Activated T-cell treated with anti-CD3 and anti-CD28 coated beads, Interleukin-2, amount 50 U/mL, for 24 hours (primary cell): ENCODE data around the gene RAP1GDS1.
"Not testable (repeated sequence)": the region's sequence is repeated elsewhere in the genome, so short reads cannot be mapped to it uniquely, and the experiment has no call there.

Source experiments
- DNase-seq: peaks from one replicate; pipeline ENCODE4 v3.0.0-alpha.2; 2020
- H3K27ac Mint-ChIP-seq: 2 replicates; pipeline ENCODE4 v1.8.0; 2020; ENCODE audit warnings: mild to moderate bottlenecking, mixed read lengths
- H3K27me3 Mint-ChIP-seq: 2 replicates; pipeline ENCODE4 v1.8.0; 2020; ENCODE audit warnings: mixed read lengths
- H3K36me3 Mint-ChIP-seq: 2 replicates; pipeline ENCODE4 v1.8.0; 2020; ENCODE audit warnings: low read depth, mixed read lengths
- H3K4me1 Mint-ChIP-seq: 2 replicates; pipeline ENCODE4 v1.8.0; 2020; ENCODE audit warnings: low read depth, mixed read lengths
- H3K4me3 Mint-ChIP-seq: 2 replicates; pipeline ENCODE4 v1.8.0; 2020; ENCODE audit warnings: mild to moderate bottlenecking, moderate library complexity, mixed read lengths
- H3K9me3 Mint-ChIP-seq: 2 replicates; pipeline ENCODE4 v1.8.0; 2020; ENCODE audit warnings: mixed read lengths

Gene RAP1GDS1

DNA sequence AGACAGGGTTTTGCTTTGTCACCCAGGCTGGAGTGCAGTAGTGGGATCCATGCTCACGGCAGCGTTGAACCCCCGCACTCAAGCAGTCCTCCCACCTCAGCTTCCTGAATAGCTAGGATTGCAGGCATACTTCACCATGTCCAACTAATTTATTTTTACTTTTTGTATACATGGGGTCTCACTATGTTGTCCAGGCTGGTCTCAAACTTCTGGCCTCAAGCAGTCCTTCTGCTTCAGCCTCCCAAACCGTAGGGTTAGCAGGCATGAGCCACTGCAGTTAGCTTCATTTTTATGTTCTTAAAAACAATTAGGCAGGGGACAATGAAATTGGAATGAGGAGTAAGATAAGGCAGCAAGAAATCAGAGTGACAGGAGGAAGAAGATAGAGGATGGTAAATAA lies 50.5 kb downstream of the RAP1GDS1 start:
- Mint-ChIP-seq H3K4me1 (peaks cover 5% of the 10 kb centered on the region), H3K9me3 (no peaks in the 10 kb centered on the region), H3K36me3 (peaks cover 26% of the 10 kb centered on the region), H3K27ac (no peak overlapping the region), H3K27me3 (no peaks in the 10 kb centered on the region), H3K4me3 (no peak overlapping the region)
- no peak for DNase-seq

DNA sequence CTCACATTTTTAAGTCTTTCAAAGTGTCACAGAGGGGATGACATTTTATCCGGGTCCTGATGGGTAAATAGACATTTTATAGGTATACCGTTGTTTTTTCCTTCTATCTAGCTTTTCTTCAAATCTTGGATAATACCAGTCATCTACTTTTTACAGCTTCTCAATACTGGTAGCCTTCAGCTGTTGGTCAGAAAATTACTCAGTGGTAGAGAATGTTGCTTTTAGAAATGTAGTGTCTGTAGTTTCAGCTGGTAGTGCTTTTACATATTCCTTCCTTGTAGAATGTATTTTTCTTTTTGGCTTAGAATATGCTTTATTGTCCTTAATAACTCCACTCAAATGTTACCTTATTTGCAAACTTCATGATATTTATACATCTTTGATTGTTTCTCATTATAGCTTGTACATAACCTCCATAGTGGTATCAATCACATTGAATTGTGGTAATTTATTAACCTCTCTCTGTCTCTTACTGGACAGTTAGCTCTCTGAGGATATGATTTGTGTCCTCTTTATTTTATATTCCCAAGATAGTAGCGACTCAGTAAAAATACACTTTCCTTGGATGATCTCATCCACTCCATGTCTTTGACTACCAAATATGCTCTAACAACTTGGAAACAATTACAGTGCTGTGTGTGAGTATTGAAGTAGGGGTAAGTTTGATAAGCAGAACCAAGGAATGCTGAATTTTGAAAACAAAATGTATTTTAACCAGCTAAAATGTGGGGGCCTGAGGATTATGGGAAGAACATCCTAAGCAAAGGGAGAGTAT lies 53.8 kb downstream of the RAP1GDS1 start:
- Mint-ChIP-seq H3K4me1 (peaks cover 12% of the 10 kb centered on the region), H3K27me3 (no peaks in the 10 kb centered on the region), H3K4me3 (no peak overlapping the region), H3K36me3 (peaks cover 45% of the 10 kb centered on the region), H3K27ac (no peak overlapping the region), H3K9me3 (peaks cover 11% of the 10 kb centered on the region)
- DNase-seq: no peak

DNA sequence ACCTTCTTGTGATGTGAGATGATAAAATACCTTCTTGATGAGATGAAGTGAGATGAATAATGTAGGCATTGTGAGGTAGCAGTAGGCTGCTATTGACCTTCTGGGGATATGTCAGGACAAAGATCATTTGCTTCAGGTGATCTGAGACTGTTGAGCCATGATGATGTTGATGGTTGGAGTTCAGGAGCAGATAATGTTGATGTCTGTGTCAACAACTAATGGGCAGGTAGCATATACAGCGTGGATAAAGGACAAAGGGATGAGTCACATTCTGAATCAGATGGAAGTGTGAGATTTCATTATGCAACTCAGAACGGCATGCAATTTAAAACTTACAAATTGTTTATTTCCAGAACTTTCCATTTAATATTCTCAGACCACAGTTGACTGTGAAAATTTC lies 57.3 kb downstream of the RAP1GDS1 start:
- no peak for DNase-seq
- no peak overlapping the region for H3K27ac Mint-ChIP-seq
- peaks cover 7% of the 10 kb centered on the region for H3K4me1 Mint-ChIP-seq
- H3K36me3 Mint-ChIP-seq: peaks cover 32% of the 10 kb centered on the region
- no peak overlapping the region for H3K4me3 Mint-ChIP-seq
- H3K9me3 Mint-ChIP-seq: peaks cover 14% of the 10 kb centered on the region
- no peaks in the 10 kb centered on the region for H3K27me3 Mint-ChIP-seq

DNA sequence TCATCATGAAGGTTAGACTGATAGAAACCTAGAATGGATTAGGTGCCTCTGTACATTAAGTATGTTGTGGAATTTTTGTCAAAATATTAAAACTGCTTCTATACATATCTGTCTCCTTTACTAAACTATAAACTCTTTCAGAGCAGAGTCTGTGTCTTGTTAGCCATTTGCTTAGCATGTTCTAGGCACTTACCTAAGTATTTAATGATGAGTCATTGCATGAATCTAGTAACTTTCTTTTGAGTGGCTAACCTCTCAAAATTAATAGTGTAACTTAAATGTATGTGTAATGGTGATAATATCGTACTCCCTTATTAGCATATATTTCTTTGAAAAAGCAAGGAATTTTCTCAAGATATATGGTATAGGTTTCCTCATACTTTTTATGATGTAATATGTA lies 57.8 kb downstream of the RAP1GDS1 start:
- DNase-seq: no peak
- H3K27me3 Mint-ChIP-seq: no peaks in the 10 kb centered on the region
- peaks cover 7% of the 10 kb centered on the region for H3K4me1 Mint-ChIP-seq

DNA sequence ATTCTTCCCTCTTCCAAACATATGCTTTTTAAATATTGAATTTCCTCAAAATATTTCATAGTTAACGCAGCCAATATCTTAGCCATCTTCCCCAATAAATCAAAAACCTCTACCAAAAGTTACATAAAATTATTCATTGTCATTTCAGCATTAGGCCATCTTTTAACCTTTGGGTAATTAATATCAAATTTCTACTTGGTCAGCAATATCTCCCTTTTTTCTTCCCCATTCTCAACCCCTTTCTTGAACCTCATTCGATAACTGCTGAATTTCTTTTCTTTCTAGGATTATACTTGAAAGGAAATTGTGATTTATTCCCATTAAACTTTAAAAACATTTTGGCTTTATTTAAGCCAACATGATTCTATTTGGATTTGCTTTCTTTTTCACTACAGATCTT lies 65.0 kb downstream of the RAP1GDS1 start:
- Mint-ChIP-seq H3K9me3 (peaks cover 20% of the 10 kb centered on the region), H3K4me3 (no peak overlapping the region), H3K27me3 (no peaks in the 10 kb centered on the region), H3K27ac (no peak overlapping the region), H3K4me1 (no peaks in the 10 kb centered on the region), H3K36me3 (peaks cover 41% of the 10 kb centered on the region)
- no peak for DNase-seq

More for the DNA sequence above, 57.8 kb downstream of the RAP1GDS1 start:
- no peak overlapping the region for H3K4me3 Mint-ChIP-seq
- no peak overlapping the region for H3K27ac Mint-ChIP-seq
- peaks cover 14% of the 10 kb centered on the region for H3K9me3 Mint-ChIP-seq
- H3K36me3 Mint-ChIP-seq: peaks cover 28% of the 10 kb centered on the region

DNA sequence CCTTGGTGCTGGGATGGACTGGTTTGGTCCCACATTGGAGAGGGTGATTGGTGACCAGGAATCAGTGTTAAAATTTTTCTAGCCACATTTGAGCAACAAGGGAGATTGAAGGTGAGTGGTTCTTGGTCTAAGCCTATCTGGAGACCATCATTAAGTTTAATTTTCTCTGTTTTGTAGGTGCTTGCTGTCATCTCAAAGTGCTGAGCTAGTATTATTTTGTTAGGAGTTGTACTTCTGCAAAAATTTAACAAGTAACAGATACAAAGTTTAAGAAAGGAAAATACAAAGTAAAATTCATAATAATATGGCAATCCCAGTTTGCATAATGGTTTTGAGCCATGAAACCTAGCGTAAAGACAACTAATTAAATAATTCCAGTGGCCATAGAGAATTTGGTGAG lies 66.5 kb downstream of the RAP1GDS1 start:
- Mint-ChIP-seq H3K9me3 (peaks cover 29% of the 10 kb centered on the region), H3K27ac (no peak overlapping the region), H3K4me3 (no peak overlapping the region)

DNA sequence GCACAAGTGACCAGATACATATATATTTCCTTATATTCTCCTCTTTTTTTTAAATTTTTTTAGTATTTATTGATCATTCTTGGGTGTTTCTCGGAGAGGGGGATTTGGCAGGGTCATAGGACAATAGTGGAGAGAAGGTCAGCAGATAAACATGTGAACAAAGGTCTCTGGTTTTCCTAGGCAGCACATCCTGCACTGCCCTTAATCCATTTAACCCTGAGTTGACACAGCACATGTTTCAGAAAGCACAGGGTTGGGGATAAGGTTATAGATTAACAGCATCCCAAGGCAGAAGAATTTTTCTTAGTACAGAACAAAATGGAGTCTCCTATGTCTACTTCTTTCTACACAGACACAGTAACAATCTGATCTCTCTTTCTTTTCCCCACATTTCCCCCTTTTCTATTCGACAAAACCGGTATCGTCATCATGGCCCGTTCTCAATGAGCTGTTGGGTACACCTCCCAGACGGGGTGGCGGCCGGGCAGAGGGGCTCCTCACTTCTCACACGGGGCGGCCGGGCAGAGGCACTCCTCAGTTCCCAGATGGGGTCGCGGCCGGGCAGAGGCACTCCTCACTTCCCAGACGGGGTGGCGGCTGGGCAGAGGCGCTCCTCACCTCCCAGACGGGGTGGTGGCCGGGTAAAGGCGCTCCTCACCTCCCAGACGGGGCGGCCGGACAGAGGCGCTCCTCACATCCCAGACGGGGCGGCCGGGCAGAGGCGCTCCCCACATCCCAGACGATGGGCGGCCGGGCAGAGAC lies 68.9 kb downstream of the RAP1GDS1 start:
- peaks cover 72% of the 10 kb centered on the region for H3K36me3 Mint-ChIP-seq
- H3K27ac Mint-ChIP-seq, H3K4me3 Mint-ChIP-seq, H3K4me1 Mint-ChIP-seq, H3K27me3 Mint-ChIP-seq, DNase-seq: not testable (repeated sequence)
- peaks cover 34% of the 10 kb centered on the region for H3K9me3 Mint-ChIP-seq

More for the DNA sequence above, 66.5 kb downstream of the RAP1GDS1 start:
- DNase-seq: no peak
- H3K27me3 Mint-ChIP-seq: no peaks in the 10 kb centered on the region
- no peaks in the 10 kb centered on the region for H3K4me1 Mint-ChIP-seq
- peaks cover 54% of the 10 kb centered on the region for H3K36me3 Mint-ChIP-seq

DNA sequence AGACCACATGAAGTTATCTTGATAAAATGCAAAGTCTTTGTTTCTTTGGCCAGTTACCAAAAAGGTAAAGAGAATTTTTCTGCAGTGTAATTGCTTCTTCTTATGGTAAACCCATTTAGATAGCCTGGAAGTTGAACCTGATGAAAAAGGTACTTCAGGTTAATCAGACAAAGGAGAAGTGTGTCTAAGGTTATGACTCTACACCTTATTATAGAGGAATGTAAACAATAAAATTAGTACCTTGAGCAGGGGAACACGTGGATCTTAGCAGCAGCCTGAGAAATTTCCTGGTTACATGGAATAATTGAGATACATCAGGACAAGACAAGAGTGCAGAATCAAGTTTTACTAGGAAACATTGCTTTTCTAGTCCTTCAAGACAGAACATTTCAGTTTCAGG lies 70.8 kb downstream of the RAP1GDS1 start:
- peaks cover 80% of the 10 kb centered on the region for H3K36me3 Mint-ChIP-seq
- no peak overlapping the region for H3K4me3 Mint-ChIP-seq
- H3K4me1 Mint-ChIP-seq: peaks cover under 1% of the 10 kb centered on the region
- no peaks in the 10 kb centered on the region for H3K27me3 Mint-ChIP-seq
- H3K9me3 Mint-ChIP-seq: peaks cover 29% of the 10 kb centered on the region
- H3K27ac Mint-ChIP-seq: no peak overlapping the region
- no peak for DNase-seq

DNA sequence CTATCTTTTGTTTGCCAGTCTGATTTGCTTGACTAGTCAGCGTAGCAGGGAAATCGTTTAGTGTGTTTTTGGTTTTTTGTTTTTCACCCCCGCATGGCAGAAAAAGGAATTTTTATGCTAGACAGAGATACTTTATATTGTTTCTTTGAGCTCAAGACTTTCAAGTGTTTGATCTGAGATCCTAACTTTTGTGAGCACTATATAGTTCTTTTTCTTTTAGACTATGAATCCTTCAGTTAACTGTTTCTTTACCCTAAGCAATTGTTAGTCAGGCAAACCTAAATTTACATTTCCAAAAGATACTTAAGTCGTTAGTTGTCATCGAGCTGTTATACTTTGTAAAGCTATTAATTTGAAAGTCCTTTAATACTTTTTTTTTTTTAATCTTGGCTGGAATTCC lies 73.3 kb downstream of the RAP1GDS1 start:
- Mint-ChIP-seq H3K9me3 (peaks cover 16% of the 10 kb centered on the region), H3K27me3 (no peaks in the 10 kb centered on the region), H3K4me3 (no peak overlapping the region), H3K36me3 (peaks cover 73% of the 10 kb centered on the region), H3K4me1 (peaks cover 2% of the 10 kb centered on the region), H3K27ac (no peak overlapping the region)
- no peak for DNase-seq

DNA sequence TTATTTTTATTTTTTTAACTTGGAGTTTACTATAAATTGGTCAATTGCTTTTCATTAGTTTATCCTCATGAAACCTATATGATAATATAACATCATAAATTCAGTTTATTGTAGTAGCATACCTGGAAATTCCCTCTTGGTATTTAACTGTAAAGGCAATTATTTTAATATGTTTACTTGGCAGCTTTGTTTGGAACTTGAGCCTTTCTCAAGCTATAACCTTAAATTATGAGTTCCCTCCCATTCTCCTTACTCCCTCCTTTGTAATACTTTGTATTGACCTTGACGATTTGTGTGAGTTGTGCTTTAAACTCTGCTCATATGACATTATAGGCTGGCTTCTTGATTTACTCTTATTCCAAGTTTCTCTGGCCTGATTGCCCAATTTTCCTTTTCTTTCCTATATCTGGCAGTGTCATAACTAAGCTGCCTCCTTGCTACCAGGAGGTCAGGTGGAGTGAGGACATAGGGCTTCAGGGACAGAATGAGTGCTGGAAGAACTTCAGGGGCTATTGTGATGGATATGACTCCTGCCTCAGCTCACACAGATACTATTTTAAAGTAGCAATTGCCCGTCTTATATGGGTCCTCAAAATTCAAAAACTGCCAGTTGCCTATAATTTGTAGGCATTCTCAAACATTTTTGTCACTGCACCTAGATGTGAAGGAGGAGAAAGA lies 77.7 kb downstream of the RAP1GDS1 start:
- DNase-seq: no peak
- H3K27me3 Mint-ChIP-seq: no peaks in the 10 kb centered on the region
- no peak overlapping the region for H3K27ac Mint-ChIP-seq
- no peak overlapping the region for H3K4me3 Mint-ChIP-seq
- peaks cover 2% of the 10 kb centered on the region for H3K4me1 Mint-ChIP-seq
- peaks cover 64% of the 10 kb centered on the region for H3K36me3 Mint-ChIP-seq
- peaks cover 4% of the 10 kb centered on the region for H3K9me3 Mint-ChIP-seq

DNA sequence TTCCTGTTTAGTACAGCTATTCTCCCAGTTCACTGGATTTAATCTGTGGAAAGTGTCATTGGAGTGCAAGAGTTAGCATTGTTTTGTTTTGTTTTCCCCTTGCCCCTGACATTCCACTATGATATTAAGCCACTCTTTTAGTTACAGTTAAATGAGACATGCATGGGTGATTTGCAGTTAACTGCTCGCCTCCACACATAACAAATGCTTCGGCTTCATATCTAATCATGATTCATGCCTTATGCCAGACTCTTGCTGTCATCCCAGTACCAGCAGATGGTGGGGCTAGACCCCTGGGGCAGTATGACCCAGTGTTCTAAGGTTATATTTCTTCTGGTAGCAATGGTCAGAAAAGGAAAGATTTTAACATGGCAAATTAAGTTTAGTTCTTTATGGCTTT lies 80.1 kb downstream of the RAP1GDS1 start:
- no peak for DNase-seq
- Mint-ChIP-seq H3K4me3 (no peak overlapping the region), H3K27ac (no peak overlapping the region), H3K4me1 (peaks cover 2% of the 10 kb centered on the region), H3K36me3 (peaks cover 63% of the 10 kb centered on the region), H3K9me3 (no peaks in the 10 kb centered on the region), H3K27me3 (no peaks in the 10 kb centered on the region)

DNA sequence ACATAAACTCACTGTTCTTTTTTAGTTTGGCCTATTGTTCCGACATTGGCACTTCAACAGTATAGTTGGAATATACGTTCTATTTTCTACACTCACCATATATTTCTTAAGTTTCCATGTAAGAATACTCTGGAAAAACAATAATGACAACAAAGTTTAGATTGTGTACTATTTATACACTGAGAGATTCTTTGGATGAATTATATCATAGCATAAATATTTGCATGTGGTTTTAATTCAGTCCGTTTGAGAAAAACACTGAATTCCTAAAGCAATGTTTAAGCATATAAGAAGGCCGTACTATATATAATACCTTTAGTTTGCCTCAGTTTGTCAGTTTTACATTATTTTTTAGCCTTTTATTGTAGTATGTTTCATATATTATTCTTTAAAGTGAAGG lies 82.4 kb downstream of the RAP1GDS1 start:
- H3K27me3 Mint-ChIP-seq: no peaks in the 10 kb centered on the region
- peaks cover 4% of the 10 kb centered on the region for H3K9me3 Mint-ChIP-seq
- peaks cover 72% of the 10 kb centered on the region for H3K36me3 Mint-ChIP-seq
- H3K27ac Mint-ChIP-seq: no peak overlapping the region
- H3K4me3 Mint-ChIP-seq: no peak overlapping the region
- H3K4me1 Mint-ChIP-seq: no peaks in the 10 kb centered on the region
- DNase-seq: no peak

DNA sequence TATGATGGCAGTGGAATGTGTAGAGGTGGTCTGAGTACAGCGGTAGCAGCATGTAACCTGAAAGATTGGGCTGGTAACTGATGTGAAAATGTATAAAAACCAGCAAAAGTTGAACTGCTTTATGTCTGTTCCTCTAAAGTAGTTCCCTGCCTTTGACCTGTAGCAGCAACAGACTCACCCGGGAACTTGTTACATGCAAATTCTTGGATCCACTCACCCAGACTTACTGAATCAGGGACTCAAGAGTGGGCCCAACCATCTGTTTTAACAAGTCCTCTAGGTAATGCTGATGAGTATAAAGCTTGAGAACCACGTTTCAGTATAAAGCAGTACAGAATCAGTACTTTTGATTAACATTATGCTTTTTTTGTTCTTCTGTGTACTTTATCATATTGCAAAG lies 84.7 kb downstream of the RAP1GDS1 start:
- H3K27me3 Mint-ChIP-seq: no peaks in the 10 kb centered on the region
- H3K4me3 Mint-ChIP-seq: no peak overlapping the region
- H3K9me3 Mint-ChIP-seq: peaks cover 7% of the 10 kb centered on the region
- H3K27ac Mint-ChIP-seq: no peak overlapping the region
- peaks cover 70% of the 10 kb centered on the region for H3K36me3 Mint-ChIP-seq
- H3K4me1 Mint-ChIP-seq: peaks cover 2% of the 10 kb centered on the region
- no peak for DNase-seq

DNA sequence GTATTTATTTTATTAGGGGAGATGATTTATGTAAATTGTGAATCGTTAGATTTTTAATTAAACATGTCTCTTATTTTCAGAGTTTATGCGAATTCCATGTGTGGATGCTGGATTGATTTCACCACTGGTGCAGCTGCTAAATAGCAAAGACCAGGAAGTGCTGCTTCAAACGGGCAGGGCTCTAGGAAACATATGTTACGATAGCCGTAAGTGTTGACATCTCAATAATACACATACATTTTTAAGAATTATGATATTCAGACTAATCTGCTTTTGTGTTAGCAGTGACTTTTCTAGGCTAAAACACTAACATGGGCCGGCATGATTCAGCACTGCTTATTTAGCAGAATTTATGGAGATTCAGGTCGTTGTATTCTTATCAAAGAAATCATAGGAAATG lies 91.2 kb downstream of the RAP1GDS1 start:
- Mint-ChIP-seq H3K4me3 (no peak overlapping the region), H3K9me3 (peaks cover 8% of the 10 kb centered on the region), H3K27ac (no peak overlapping the region), H3K4me1 (peaks cover 5% of the 10 kb centered on the region), H3K27me3 (no peaks in the 10 kb centered on the region), H3K36me3 (peaks cover 62% of the 10 kb centered on the region)
- DNase-seq: no peak

DNA sequence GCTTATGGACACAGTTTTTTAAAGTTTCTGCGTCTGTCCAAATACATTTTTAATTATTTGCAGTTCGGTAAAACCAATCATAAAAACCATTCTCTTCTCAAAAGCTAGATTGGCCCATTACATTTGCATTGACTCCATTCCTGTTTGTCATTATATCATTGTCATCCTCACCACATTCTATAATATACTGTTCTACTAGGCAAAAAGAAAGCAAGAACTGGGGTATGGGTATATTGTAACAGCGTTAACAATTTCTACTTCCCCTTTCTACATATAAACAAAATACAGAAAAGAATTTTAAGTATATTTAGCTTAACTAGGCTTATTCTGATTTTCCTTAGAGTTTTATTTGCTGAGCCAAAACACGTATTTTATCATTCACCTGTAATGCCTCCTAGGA lies 91.8 kb downstream of the RAP1GDS1 start:
- Mint-ChIP-seq H3K27me3 (no peaks in the 10 kb centered on the region), H3K36me3 (peaks cover 58% of the 10 kb centered on the region), H3K9me3 (peaks cover 7% of the 10 kb centered on the region), H3K27ac (no peak overlapping the region), H3K4me1 (peaks cover 5% of the 10 kb centered on the region), H3K4me3 (no peak overlapping the region)
- DNase-seq: no peak
